ENCODE measurements around the gene PRKD1.

DNA sequence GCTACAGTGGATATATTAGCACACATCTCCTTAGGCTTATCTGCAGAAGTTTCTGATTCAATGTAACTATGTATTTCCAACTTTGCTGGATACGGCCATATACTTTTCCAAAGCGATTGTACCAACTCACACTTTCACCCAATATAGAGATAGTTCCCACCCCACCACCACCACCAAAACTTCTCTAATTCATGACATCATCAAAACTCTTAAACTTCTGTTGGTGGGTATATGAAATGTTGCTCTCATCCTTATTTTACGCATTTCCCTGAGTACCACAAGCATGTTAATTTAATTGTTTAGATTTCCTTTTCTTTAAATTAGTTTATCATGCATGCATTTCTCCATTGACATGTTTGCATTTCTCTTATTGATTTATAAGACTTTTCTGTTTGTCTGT lies 95.6 kb downstream of the PRKD1 start:
- TF ChIP-seq ZNF274 (IDR thresholded peaks at IDR 0.05; ENCODE audit: low read depth, low read length) (no peak), YY1 (IDR thresholded peaks at IDR 0.05; ENCODE audit: insufficient read depth, insufficient read length) (no peak)
